GM15510 (cell line): ENCODE results near the gene CNTNAP2.

Source experiments
- POLR2A ChIP-seq: IDR thresholded peaks from 3 replicates; pipeline ENCODE4 v1.6.1; 2011; ENCODE audit warnings: borderline replicate concordance; ENCODE audit not compliant: insufficient read length; ENCODE audit errors: extremely low read depth

The CNTNAP2 gene

DNA sequence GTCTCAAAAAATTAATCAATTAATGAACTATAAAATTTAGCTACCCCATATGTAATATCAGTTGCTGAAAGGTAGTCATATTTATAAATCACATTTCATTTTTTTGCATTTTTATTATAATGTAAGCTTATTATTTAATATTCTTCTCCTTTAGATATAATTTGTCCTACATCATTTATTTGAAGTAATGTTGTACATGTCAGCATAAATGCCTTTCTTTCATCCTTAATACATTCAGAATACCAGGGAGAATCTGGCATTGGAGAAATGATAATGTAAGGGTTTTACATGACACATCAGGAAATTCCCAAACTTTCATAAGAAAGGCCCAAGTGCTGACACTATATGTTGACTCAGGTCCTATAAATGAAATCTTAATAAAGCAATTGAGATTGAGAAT is 742.1 kb downstream of the CNTNAP2 start:
- no peak for TF ChIP-seq POLR2A

DNA sequence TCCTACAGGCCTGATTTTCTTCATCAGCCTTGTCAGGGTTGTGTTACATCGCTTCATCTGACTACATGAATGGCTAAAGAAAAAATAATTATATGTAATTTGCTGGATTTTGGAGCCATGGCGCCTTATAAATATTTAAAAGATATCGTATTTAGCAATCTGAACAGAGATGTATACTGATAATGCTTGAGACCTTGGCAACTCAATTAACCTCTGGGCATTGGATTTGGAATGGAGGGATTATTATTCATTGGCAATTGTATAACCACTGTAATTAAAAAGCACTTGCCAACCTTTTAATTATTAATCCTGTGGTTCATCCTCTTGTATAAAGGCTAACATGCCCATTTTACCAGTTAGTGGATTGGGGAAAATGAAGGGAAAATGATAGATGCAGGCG is 745.1 kb downstream of the CNTNAP2 start:
- TF ChIP-seq POLR2A, result no peak

DNA sequence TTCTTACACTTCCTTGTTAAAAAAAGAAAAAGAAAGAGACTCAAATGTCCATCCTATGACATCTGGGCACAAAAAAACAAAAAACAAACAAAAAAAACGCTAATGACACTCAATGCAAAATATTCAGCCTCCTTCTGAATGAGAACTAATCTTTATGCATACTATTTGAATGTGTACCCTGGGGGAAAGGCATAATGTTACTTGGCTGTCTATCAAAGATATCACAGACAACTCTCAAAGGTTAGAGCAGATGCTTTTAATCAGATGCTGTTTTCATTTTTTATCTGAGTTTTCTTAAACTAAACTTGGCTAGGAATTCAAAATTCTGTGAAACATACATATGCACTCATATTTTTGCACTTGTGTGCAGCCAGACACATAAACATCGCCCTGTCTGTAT is 745.8 kb downstream of the CNTNAP2 start:
- TF ChIP-seq POLR2A, result no peak

DNA sequence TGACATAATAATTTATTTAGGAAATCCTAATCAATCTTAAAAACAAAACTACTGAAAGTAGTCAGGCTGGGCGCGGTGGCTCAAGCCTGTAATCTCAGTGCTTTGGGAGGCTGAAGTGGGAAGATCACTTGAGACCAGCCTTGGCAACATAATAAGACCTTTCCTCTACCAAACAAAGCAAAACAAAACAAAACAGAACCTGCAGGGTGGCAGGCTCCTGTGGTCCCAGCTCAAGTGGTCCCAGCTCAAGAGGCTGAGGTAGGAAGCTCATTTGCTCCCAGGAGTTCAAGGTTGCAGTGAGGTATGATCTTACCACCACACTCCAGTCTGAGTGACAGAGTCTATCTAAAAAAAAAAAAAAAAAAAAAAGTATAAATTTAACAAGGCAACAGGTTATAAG is 748.0 kb downstream of the CNTNAP2 start:
- no peak for TF ChIP-seq POLR2A

DNA sequence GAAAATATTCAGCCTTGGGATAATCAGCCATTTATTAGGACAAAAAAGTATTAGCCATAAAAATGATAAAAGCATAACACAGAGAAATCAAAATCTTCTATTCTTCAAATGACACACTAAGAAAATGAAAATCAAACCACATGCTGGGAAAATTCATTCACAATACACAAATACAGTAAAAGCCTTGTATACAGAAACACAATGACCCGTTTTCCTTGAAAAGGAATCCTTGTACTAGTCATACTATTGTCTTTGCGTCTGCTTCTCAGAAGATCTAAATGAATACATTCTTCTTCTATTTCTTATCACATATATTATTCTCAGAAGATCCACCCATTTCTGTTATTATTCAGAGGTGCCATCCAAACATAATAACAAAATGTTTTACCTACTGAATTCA is 749.1 kb downstream of the CNTNAP2 start:
- no peak for TF ChIP-seq POLR2A

DNA sequence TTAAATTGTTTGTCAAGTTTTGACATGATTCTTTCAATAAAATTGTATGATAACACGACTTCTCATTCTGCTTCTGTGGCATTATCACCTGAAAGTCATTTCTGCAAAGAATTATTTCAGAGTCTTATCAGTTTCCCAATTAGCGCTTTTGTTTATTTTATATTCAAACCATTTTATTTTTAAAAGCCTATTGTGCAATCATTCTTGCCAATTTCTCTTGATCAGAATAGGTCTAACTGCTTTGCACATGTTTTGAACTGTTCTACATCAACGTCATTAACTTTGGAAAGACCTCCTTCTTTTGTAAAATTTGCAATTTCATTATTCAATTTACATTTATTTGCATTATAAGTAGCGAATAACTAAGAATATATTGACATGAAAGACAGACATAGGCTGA is 758.1 kb downstream of the CNTNAP2 start:
- TF ChIP-seq POLR2A, result no peak

DNA sequence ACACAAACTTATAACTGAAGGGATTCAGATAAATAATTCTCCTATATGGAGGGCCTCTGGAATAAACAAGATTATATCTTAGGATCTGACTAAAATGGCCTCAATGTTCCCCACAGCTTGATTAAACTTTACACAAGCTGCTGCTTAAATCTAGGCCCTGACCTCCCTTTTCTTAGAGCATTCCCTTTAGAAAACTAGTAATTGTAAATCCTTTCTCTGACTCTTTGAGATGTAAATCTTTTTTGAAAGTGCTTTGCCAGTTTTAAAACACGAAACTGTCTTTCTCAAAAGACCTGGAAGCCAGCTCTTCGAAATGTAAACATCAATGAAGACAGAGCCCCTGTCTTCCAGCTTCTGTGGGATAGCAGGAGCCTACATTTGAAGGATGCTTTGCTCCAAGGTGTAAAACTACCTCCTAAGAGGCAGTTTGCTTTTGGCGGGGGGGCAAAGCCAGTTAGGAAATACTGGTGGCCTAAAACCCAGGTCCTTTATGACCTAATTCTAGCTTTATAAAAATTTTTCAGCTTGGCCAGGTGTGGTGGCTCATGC is 758.7 kb downstream of the CNTNAP2 start:
- TF ChIP-seq POLR2A, result no peak

DNA sequence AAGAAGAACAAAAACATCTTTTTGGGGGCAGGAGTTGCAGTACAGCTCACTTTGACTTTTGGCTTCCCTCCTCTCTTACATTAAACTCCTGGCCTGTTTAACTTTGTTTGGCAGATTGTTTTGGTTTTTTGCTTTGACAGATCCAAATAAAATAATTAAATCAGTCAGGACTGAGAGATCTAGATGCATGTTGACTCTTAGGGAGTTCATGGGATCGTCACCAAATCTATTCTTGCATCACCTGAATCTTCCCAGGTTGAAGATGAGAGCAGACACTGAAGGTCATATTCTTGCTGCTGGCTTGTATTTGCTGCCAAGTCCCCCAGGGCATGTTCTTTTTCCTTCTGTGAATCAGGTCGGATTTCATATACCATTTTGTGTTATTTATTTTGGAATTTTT is 759.4 kb downstream of the CNTNAP2 start:
- TF ChIP-seq POLR2A, result no peak

DNA sequence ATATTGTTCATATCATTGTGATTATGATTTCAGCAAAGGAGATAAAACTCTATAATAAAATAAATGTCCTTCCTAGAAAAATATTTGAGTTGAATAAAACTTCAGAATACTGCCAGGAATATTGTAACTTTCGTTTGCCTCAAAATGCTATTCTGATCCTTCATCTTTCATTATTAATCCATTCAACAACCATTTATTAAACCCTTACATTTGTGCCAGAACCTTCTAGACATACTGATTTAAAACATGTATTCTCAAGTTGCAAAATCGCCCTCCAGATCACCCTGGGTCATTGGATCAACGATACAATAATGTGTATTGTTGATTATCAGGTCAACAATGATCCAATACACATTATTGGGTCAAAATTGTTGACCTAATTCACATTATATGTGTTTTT is 759.8 kb downstream of the CNTNAP2 start:
- TF ChIP-seq POLR2A, result no peak

DNA sequence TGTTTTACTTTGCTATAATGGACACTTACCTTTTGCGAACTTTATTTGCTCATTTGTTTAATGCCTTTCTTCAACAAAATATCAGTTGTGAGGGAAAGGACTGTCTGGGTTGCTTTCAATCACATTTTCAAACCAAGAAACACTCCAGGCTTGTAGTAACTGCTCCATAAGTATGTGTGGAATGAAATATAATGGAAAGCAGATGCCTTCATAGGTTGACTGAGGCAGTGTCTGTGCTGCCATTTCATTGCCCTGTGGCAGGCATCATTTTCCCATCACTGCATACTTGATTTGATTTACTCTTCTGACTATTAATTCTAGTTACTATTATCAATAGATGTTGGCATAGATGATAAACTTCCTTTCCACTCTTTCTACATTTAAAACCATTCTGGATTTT is 762.3 kb downstream of the CNTNAP2 start:
- no peak for TF ChIP-seq POLR2A

DNA sequence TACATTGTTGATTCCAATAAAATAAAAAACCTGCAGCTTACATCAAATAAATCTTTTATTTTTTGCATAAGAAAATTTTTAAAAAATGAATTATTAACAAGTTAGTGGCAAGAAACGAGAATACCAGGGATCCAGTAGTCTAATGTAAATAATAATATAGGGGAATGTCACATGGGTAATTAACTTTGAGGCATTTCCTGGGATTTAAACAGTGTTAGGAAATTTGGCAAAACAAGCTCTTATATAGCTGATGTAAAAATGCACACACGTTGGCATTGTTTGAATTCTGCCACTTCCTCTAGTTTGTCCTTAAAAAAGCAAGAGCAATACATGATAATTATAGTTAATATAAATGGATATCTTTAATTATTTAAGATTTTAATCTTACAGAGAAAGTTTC is 768.6 kb downstream of the CNTNAP2 start:
- no peak for TF ChIP-seq POLR2A

DNA sequence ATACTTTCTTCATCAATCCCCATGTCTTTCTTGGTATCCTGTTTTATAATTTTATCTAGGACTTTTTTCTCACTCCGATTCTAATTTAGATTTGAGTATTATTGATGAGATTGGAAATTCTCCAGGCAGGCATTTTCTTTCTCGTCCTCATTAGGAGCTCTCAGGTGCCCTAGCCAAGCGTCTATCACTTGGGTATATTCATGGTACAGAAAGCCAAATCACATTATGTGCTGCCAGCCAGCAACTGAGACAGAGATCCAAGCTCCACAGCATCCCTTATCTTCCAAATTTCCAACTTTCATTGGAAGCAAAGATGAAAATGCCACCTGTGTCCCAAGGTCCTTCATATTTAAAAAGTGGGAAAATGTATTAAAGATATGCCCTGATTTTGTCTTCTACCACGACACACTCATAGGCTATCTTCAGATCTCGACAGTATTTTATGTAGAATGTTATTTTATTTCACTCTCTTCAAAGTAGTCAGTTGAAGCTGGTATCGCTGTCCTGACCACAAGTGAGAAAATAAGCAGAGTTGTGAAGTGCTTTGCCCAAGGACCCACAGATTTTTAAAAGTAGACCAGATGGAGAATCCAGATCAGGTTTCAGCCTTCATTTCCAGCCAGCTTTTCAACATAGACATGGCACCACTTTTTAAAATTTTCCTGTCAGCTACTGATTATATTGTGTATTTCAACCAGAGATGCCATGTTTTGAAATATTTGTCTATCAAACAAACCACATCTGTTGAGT is 773.4 kb downstream of the CNTNAP2 start:
- no peak for TF ChIP-seq POLR2A

DNA sequence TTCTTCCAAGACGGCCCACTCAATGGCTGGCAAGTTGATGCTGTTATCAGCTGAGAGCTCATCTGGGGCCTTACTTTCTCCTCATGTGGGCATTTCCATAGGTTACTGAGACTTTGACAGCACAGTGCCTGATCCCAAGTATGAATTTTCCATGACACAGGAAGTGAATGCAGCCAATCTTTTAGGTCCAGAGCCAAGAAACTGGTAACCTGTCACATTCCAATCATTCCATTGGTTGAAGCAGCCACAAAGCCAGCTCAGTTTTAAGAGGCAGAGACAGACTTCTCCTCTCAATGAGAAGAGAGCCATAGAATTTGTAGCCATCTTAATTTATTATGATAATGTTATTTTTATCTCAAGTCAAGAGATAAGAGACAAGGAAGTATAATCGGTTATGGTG is 775.5 kb downstream of the CNTNAP2 start:
- TF ChIP-seq POLR2A, result no peak

DNA sequence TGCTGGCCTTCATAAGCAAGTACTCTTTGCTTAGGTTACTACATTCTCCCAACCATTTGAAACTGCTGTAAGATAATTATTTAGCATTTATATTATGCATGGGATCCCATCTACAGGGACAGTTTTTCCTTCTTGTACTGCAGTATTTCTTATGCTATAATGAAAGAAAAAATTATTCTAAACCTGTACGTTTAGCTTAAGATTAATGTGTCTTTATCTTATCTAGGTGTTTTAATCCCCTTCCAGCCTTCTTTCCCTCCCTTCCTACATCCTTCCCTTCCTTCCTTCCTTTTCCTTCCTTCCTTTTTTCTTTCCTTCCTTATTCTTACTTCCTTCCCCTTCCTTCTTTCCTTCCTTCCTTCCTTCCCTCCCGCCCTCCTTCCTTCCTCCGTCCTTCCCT is 778.3 kb downstream of the CNTNAP2 start:
- TF ChIP-seq POLR2A, result no peak

DNA sequence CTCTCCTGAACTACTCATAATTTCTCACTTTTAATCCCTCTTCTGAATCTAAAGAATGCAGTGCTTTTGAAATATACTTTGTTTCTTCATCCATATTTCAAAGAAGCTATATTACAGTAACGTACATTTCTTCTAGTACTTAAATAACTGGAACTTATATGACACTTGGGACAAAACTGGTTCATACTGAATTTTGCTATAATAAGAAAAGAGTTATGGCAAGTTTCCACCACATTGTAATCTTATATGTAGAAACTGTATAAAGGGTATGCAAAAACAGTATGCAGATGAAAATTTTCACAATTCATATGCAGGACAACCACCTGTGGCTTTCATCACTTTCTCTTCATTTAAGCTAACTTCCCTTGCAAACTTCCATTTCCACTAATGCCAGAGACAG is 785.7 kb downstream of the CNTNAP2 start:
- no peak for TF ChIP-seq POLR2A

DNA sequence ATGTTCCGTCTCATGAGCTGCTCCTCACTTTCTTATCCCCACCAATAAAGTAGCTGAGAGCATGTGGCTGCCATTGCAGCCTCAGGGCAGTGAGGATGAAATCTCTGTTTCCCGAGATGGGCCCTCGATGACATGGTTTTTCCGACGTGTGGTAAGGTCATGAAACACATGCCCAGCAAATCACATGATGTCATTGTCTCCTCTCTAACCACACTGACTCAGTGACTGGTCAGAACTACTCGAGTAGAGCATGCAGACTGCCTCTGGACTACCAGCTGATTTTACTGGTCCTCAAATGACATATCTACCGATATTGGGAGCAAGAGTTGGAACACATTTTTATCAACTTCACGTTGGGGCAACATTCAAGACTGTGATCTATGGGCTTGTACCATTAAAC is 786.1 kb downstream of the CNTNAP2 start:
- no peak for TF ChIP-seq POLR2A
